Ascending aorta (tissue), 2 donors: ENCODE results near the gene ZNF385B. TPM values are rescaled to one million over a fixed set of nuclear protein-coding genes. Genes with fewer than 3 reads are reported as not detected.

ENCODE experiments used
- DNase-seq, 2 donors: peaks; one replicate each; pipeline ENCODE4 v3.0.0-alpha.2; 2019; ENCODE audit warnings: low spot score in 2 of 2
- H3K27ac ChIP-seq, 2 donors: fragments of 200-600 bp; sonication (generic); one replicate each; pipeline ENCODE4 v1.5.1; 2016 to 2017; ENCODE audit warnings: mild to moderate bottlenecking in 1 of 2
- H3K27me3 ChIP-seq: fragments of 200-600 bp; sonication (generic); one replicate; pipeline ENCODE4 v1.5.1; 2017
- H3K36me3 ChIP-seq, 2 donors: fragments of 200-600 bp; sonication (generic); one replicate each; pipeline ENCODE4 v1.5.1; 2016
- H3K4me1 ChIP-seq, 2 donors: fragments of 200-600 bp; sonication (generic); one replicate each; pipeline ENCODE4 v1.5.1; 2016 to 2017; ENCODE audit warnings: mild to moderate bottlenecking in 1 of 2
- H3K4me3 ChIP-seq, 2 donors: fragments of 200-600 bp; sonication (generic); one replicate each; pipeline ENCODE4 v1.5.1; 2016 to 2017; ENCODE audit warnings: mild to moderate bottlenecking in 1 of 2
- H3K9me3 ChIP-seq, 2 donors: fragments of 200-600 bp; sonication (generic); one replicate each; pipeline ENCODE4 v1.5.1; 2016
- CTCF ChIP-seq, 3 experiments: fragments of 200-600 bp in 2 of 3; fragments of 450-650 bp in 1 of 3; sonication (generic) in 2 of 3; IDR thresholded peaks; one replicate each; pipeline ENCODE4 v1.5.1; 2016 to 2019; ENCODE audit warnings: antibody characterized with exemption in 3 of 3, mild to moderate bottlenecking in 1 of 3, moderate library complexity in 1 of 3
- intact Hi-C: fragments of 100-400 bp; cut with DNase I; formaldehyde crosslinking; loops from one replicate; pipeline ENCODE4 v1.15.1; 2023
- total RNA-seq: library from RNA; depleted of rRNA; stranded (reverse); fragments of >200 nt; gene quantifications from one replicate; pipeline ENCODE4 v1.1.0, GENCODE V29; 2016

The ZNF385B gene
- total RNA-seq, 1 donor from 2014 or later = 0.21 TPM

GRCh38 chr2:179745635-179746256, 115.7 kb downstream of the ZNF385B start:
- no peak for DNase-seq
- Histone ChIP-seq H3K9me3 (no peaks in the 10 kb centered on the region), H3K27ac (no peak overlapping the region), H3K4me1 (no peaks in the 10 kb centered on the region), H3K36me3 (no peaks in the 10 kb centered on the region), H3K27me3 (no peaks in the 10 kb centered on the region), H3K4me3 (no peak overlapping the region)
- intact Hi-C loops = no loop called here
- no peak for TF ChIP-seq CTCF (IDR thresholded peaks at IDR 0.05)

DNA sequence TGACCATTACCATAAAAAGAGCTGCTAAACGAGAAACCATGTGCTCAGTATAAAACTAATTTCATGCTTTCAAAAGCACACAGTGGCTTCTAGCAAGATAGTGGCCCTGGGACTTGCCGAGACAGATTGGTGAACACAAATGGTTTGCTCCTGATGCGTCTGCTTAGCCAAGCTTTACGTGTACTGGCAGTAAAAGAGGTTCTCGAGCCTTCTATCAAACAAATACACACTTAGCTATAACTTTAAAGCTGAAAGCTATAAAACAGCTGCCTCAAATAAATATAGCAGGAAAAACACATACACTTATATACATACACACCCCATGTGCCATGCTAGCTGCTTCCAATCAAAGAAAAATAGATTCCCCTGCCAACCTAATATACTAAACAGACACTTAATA, 117.0 kb downstream of the ZNF385B start:
- no peaks in the 10 kb centered on the region for H3K36me3 ChIP-seq
- no peak for TF ChIP-seq CTCF (IDR thresholded peaks at IDR 0.05)
- no peaks in the 10 kb centered on the region for H3K4me1 ChIP-seq
- H3K9me3 ChIP-seq = no peaks in the 10 kb centered on the region
- intact Hi-C loops = no loop called here
- DNase-seq = no peak
- H3K27ac ChIP-seq = no peak overlapping the region
- no peaks in the 10 kb centered on the region for H3K27me3 ChIP-seq
- no peak overlapping the region for H3K4me3 ChIP-seq

DNA sequence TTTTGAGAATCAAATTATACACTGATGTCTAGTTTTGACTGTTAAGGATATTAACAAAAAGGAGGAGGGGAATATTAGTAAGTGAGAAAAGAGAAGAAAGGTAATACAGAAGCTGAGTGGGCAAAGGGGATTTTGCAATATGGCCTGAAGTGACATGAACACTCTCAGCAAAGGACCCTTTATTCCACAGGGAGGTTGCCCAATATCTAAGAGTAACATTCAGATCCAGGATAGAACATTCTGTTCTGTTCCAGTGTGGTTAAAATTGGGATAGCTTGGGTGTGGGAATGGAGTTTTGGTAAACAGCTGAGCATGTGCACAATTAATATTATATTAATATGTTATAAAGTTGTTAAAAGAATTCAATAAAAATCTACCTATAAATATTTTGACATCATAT, 120.1 kb downstream of the ZNF385B start:
- no peak for TF ChIP-seq CTCF (IDR thresholded peaks at IDR 0.05)
- H3K4me1 ChIP-seq = no peaks in the 10 kb centered on the region
- H3K4me3 ChIP-seq = no peak overlapping the region
- intact Hi-C loops = no loop called here
- no peaks in the 10 kb centered on the region for H3K36me3 ChIP-seq
- DNase-seq = no peak
- H3K27ac ChIP-seq = no peak overlapping the region
- no peaks in the 10 kb centered on the region for H3K27me3 ChIP-seq
- H3K9me3 ChIP-seq = no peaks in the 10 kb centered on the region

DNA sequence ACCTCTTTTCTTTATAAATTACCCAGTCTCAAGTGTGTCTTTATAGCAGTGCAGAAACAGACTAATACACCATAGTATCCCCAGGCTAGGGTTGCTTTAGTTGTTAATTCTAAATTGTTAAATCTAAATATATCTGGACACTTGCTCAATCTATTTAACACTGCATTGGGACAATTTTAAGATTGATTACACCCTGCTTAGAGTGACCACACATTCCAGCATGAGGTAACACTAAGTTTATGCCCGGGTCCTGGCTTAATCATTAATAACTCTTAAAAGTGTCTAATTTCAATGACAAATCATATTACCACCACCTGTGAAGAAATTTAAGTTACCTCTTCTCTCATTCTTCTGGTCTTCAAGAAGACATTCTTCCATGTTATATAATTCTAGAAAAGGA, 131.4 kb downstream of the ZNF385B start:
- no peak overlapping the region for H3K4me3 ChIP-seq
- no peaks in the 10 kb centered on the region for H3K27me3 ChIP-seq
- no peaks in the 10 kb centered on the region for H3K36me3 ChIP-seq
- H3K27ac ChIP-seq = no peak overlapping the region
- intact Hi-C loops = no loop called here
- no peak for TF ChIP-seq CTCF (IDR thresholded peaks at IDR 0.05)
- DNase-seq = no peak
- H3K9me3 ChIP-seq = no peaks in the 10 kb centered on the region
- H3K4me1 ChIP-seq = no peaks in the 10 kb centered on the region

DNA sequence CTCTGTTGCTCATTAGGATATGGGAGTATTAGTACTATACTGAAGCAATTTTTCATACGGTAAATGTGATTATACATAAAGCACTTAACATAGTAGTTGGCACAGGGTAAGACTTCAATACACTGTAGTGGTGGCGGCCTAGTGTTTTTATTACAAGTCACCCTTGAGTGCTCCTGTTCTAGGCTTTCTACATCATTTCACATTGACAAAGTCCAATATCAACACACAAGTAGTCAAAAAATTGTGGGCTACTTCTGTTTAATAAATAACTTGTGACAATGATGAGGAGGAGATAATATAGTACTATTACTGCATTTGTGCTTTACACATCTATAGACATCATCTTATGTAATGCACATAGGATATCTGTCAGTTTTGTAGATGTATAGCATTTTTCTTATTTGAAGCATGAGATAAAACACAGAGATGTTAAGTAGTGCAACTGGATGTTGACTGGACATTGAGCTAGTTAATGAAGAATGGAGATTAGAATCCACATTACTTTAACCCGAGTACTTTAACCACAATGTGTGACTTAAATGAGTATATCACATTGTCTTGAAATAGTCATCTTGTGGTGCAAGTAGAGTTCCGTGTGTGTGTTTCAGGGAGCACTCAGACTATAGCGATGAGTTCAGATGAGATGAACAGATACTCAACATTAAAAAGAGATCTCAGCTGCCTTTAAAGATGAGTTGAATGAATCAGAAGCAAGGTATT, 134.8 kb downstream of the ZNF385B start:
- Histone ChIP-seq H3K4me1 (no peaks in the 10 kb centered on the region), H3K36me3 (no peaks in the 10 kb centered on the region), H3K27ac (no peak overlapping the region), H3K9me3 (no peaks in the 10 kb centered on the region), H3K4me3 (no peak overlapping the region), H3K27me3 (no peaks in the 10 kb centered on the region)
- TF ChIP-seq CTCF (IDR thresholded peaks at IDR 0.05) = no peak
- intact Hi-C loops = no loop called here
- DNase-seq = no peak
